D721Med (cell line): ENCODE data around the gene NAV2.
A peak's percentile ranks its signal among the peaks of the same experiment; 100 is the strongest.

ENCODE experiments used
- DNase-seq: peaks from one replicate; pipeline ENCODE4 v3.0.0; 2011; ENCODE audit warnings: low spot score; ENCODE audit not compliant: insufficient read length
- FAIRE-seq: peaks from 2 replicates; lab custom pipeline; 2011; peaks lifted over from hg19 to GRCh38; lab: Jason Lieb, UNC
- TF ChIP-seq, protein P1 (sequence below): IDR thresholded peaks from 2 replicates; pipeline ENCODE4 v1.5.1; 2012; ENCODE audit warnings: mild to moderate bottlenecking, control low read depth; ENCODE audit not compliant: insufficient read depth; ENCODE audit errors: missing control alignments

NAV2 gene

DNA sequence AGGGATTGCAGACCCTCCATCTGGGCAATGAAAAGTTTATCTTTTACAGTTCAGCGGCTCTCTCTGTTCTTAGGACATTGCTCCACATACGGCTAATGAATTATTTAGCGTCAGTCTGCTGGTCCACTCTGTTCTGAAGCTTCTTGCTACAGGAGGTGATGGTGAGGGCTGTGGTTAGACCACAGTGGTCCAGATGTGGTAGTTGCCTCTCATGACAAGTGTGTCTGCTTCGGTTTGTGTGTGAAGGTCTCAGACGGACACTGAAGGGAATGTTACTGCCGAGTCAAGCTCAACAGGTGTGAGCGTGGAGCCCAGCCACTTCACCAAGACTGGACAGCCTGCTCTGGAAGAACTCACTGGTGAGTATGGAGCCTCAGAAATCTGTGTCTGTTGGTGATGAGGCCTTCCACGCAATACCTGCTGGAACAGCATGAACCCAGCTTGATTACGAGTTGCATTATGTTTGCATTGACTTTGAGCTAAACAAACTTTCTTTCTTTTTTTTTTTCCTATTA, 226.8 kb downstream of the NAV2 start:
- no peak for FAIRE-seq
- no peak for DNase-seq
- TF ChIP-seq, protein P1, sequence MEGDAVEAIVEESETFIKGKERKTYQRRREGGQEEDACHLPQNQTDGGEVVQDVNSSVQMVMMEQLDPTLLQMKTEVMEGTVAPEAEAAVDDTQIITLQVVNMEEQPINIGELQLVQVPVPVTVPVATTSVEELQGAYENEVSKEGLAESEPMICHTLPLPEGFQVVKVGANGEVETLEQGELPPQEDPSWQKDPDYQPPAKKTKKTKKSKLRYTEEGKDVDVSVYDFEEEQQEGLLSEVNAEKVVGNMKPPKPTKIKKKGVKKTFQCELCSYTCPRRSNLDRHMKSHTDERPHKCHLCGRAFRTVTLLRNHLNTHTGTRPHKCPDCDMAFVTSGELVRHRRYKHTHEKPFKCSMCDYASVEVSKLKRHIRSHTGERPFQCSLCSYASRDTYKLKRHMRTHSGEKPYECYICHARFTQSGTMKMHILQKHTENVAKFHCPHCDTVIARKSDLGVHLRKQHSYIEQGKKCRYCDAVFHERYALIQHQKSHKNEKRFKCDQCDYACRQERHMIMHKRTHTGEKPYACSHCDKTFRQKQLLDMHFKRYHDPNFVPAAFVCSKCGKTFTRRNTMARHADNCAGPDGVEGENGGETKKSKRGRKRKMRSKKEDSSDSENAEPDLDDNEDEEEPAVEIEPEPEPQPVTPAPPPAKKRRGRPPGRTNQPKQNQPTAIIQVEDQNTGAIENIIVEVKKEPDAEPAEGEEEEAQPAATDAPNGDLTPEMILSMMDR, result no peak

DNA sequence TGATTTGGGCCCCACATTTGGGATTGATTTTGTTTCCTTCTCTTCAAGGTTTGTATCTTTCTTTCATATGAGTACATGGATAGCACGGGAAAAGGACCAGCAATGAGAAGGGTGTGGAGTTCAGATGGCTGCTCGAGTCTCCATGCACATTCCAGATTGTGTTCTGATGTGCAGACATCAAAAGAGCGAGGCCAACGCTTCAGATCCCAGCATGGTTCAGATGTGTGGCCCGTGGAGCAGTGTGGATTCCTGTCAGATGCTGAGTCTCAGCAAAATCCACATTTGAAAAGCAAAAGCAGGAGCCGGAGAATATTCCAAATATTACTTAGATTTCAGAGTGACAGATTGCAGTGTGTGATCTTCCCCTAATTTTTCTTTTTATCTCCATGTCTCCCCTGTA, 228.2 kb downstream of the NAV2 start:
- TF ChIP-seq, protein P1, result no peak
- FAIRE-seq (no peak), DNase-seq (no peak)

DNA sequence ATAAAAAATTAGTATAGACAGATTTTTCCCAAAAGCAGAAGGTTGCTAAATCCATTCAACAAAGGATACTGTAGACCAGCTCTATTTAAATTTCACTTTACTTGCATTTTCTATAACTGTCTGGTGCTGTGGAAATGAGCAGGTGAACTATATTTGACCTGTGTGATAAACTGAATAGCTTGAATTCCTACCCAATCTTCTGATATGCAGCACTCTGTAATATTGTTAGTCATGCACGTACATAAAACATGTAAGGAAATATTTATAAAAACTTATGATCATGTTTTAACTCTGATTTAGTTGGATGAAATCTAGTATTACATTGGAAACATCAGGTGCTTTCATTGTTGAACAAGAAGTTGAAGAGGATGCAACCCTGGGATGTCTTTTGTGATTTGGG, 234.0 kb downstream of the NAV2 start:
- DNase-seq, result no peak
- FAIRE-seq, result no peak
- TF ChIP-seq, protein P1, result no peak

DNA sequence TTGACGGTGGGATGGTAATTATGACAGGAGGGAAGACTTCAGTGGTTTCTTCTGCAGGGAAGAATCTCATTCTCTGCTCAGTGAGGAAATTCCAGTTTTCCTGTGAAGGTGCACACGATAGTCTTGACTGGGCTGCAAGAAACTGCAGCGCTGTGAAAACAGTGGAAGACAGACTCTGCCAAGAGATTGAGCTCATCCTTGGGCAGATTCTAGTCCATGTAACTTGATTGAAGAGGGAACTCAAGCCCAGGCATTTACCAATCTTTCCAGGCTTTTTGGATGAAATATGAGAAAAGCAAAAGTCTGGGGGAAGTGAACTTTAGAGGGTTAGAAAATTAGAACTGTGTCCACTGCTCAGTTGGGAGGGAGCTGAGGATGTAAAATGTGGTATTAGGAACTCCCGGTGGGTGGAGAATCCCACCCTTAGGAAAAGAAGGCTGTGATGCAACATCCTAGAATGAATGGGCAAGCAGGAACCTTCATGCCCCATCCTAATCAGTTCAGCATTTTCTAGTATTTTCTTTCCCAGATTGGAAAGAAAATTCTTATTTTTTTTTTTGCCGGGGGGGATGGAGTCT, 235.0 kb downstream of the NAV2 start:
- TF ChIP-seq, protein P1, result no peak
- DNase-seq (no peak), FAIRE-seq (no peak)

DNA sequence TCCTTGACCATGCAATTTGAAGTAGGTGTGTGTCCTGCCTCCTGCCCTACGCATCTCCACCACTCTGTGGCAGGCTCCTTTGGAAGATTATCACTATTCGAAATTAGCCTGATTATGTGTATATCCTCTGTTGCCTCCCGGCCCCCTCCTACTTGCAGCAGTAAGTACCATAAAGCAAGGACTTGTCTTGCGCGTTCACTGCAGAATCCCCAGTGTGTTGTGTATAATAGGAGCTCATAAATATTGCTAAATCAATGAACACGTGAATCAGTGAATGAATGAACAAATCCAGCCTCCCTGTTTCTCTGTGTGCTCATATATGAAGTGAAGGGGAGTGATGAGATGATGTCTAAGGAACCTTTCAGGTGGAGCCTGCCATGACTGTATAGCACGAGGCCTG, 237.0 kb downstream of the NAV2 start:
- DNase-seq (no peak), FAIRE-seq (no peak)
- TF ChIP-seq, protein P1, result no peak

DNA sequence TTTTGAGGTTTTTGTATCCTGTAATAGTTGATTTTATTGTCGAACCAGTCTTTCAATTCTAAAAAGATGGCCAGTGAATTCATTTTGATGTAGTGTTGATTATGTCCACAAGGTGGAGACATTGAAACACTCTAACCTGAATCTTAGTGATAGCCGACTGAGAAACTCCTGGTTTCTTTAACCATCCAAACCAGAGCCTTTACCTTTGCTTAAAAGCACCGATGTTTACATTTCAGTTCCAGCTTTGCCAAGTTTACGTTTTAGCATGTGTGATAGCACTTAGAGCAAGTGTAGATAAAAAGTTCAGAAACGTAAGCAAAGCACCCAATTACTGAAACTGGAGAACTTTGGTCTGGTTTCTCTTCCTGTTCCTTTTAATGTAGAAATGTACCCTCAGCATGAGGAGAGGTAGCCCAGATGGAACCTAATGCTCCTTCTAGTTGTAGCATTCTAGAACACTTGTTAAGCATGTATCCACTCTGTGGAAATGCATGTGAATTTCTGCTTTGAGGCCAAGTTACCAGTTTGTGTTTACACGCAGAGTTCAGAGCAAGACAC, 239.0 kb downstream of the NAV2 start:
- FAIRE-seq, result peak; percentile 55
- TF ChIP-seq, protein P1, result peak; percentile 56
- no peak for DNase-seq

DNA sequence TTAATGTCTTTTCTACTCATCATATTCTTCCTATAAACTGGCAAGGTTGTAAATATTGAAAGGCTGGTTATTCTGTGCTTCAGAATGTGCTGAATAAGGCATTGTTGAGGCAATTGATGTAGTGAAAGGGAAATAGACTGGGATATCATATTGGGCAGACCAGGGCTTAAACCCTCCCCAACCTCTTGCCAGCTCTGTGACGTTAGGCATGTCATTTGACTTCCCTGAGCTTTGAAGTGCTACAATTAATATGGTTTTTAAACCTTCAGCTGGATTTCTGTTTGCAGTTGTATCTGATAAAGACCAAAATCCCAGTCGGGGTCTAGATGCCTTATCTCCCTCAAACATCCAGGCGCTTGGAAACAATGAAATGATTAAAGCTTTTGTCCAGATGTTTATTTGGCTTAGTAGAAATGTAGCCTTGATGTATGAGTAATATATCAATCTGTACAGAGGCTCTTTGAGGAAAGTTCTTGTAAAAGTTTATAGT, 239.5 kb downstream of the NAV2 start:
- TF ChIP-seq, protein P1, result no peak
- DNase-seq, result no peak
- FAIRE-seq, result no peak
